NCI-H1694 (cell line): ENCODE data around the gene GPR61.

Experiments
- DNase-seq: peaks from one replicate; lab custom pipeline; 2025; lab: John Stamatoyannopoulos, UW

Gene GPR61

GRCh38 chr1:109508873-109509175 lies 30.8 kb upstream of the GPR61 start:
- no peak for DNase-seq

- DNase-seq: no peak
Measured at GRCh38 chr1:109509176-109510134, 30.2 kb upstream of the GPR61 start, which contains the start of gene AMIGO1. TSS of gene AMIGO1 (minus strand) at chr1:109509727. CDS start at chr1:109508912, 815 bp downstream.

GRCh38 chr1:109513110-109513710 lies 26.5 kb upstream of the GPR61 start:
- DNase-seq: no peak

GRCh38 chr1:109514846-109515245 lies 24.8 kb upstream of the GPR61 start:
- no peak for DNase-seq

- no peak for DNase-seq
Measured at GRCh38 chr1:109516872-109517271, 22.8 kb upstream of the GPR61 start.

GRCh38 chr1:109517337-109517736 lies 22.3 kb upstream of the GPR61 start:
- no peak for DNase-seq

GRCh38 chr1:109521002-109521951 lies 18.4 kb upstream of the GPR61 start:
- DNase-seq: no peak

- no peak for DNase-seq
Measured at GRCh38 chr1:109522026-109522425, 17.6 kb upstream of the GPR61 start.

- DNase-seq: no peak
Measured at GRCh38 chr1:109523706-109524105, 16.0 kb upstream of the GPR61 start.

GRCh38 chr1:109527098-109527811 lies 12.4 kb upstream of the GPR61 start:
- no peak for DNase-seq

GRCh38 chr1:109527846-109528695 lies 11.6 kb upstream of the GPR61 start:
- peak; percentile 60 for DNase-seq

- DNase-seq: no peak
Measured at GRCh38 chr1:109528712-109529111, 11.0 kb upstream of the GPR61 start.

- DNase-seq: peak; percentile 53
Measured at GRCh38 chr1:109529881-109530456, 9.7 kb upstream of the GPR61 start.

GRCh38 chr1:109530457-109531087 lies 9.1 kb upstream of the GPR61 start:
- peak; percentile 91 for DNase-seq

GRCh38 chr1:109531380-109531779 lies 8.3 kb upstream of the GPR61 start:
- no peak for DNase-seq

GRCh38 chr1:109531826-109532364 lies 7.8 kb upstream of the GPR61 start:
- no peak for DNase-seq

GRCh38 chr1:109532365-109533136 lies 7.1 kb upstream of the GPR61 start:
- peak; percentile 91 for DNase-seq

- DNase-seq: no peak
Measured at GRCh38 chr1:109534307-109534858, 5.3 kb upstream of the GPR61 start.
